ENCODE results near the gene EMILIN1. TPM values are rescaled to one million over a fixed set of nuclear protein-coding genes. Genes with fewer than 3 reads are reported as not detected.

The EMILIN1 gene
- total and polyA plus RNA-seq, 10 of the 15 experiments (the other 5 are each of a cell fraction or from before 2014, with no cell fraction given), result 0.01 to 2.3 (median 1.2) TPM; not detected in 2

GRCh38 chr2:27058210-27058609 is 20.2 kb upstream of the EMILIN1 start:
- Histone ChIP-seq H3K27ac (ENCODE audit: control insufficient read depth, insufficient read depth) (no peak overlapping the region), H3K36me3 (ENCODE audit: control insufficient read depth in 2 of 2, insufficient read depth in 2 of 2, low read length in 1 of 2) (peaks cover 3 to 24% of the 10 kb centered on the region in 2 experiments), H3K27me3 (replicated peaks in 1 of 2; ENCODE audit: control insufficient read depth in 2 of 2, insufficient read depth in 2 of 2, low read length in 1 of 2) (no peaks in the 10 kb centered on the region), H3K9ac (ENCODE audit: control insufficient read depth, insufficient read depth, low read length) (no peak overlapping the region), H3K4me1 (ENCODE audit: control insufficient read depth, insufficient read depth, low read length) (no peaks in the 10 kb centered on the region), H3K9me3 (replicated peaks; ENCODE audit: control insufficient read depth, insufficient read depth, low read length) (no peaks in the 10 kb centered on the region), H3K4me3 (no peak overlapping the region), H4K20me1 (ENCODE audit: control insufficient read depth, insufficient read depth) (no peaks in the 10 kb centered on the region), H3K79me2 (ENCODE audit: control insufficient read depth, insufficient read depth, low read length) (no peaks in the 10 kb centered on the region), H2AFZ (ENCODE audit: control insufficient read depth, low read depth, low read length) (no peak overlapping the region), H3K4me2 (ENCODE audit: control insufficient read depth, insufficient read depth) (no peak overlapping the region)
- SMC1A ChIA-PET (ENCODE audit: uncharacterized antibody, unreplicated experiment), result interaction anchor here (0.6 to 1.0 kb wide), 3 partner anchors 16 to 1168 kb away, joined by 3 read pairs; no protein-coding TSS in a partner anchor
- in situ Hi-C loops (cut with MboI), result no loop called here
- intact Hi-C loops (cut with micrococcal nuclease; ENCODE audit: unreplicated experiment), result no loop called here
- TF ChIP-seq POLR2AphosphoS5 (IDR thresholded peaks at IDR 0.05; ENCODE audit: low read length) (peak; percentile 26; the same call in 1 of the 2 replicates), FOS (IDR thresholded peaks at IDR 0.05; ENCODE audit: borderline replicate concordance, extremely low read depth, insufficient read length) (no peak), POLR2A (IDR thresholded peaks at IDR 0.05; ENCODE audit: low read depth, low read length) (peak; percentile 62)
- TF ChIP-seq, protein P1, sequence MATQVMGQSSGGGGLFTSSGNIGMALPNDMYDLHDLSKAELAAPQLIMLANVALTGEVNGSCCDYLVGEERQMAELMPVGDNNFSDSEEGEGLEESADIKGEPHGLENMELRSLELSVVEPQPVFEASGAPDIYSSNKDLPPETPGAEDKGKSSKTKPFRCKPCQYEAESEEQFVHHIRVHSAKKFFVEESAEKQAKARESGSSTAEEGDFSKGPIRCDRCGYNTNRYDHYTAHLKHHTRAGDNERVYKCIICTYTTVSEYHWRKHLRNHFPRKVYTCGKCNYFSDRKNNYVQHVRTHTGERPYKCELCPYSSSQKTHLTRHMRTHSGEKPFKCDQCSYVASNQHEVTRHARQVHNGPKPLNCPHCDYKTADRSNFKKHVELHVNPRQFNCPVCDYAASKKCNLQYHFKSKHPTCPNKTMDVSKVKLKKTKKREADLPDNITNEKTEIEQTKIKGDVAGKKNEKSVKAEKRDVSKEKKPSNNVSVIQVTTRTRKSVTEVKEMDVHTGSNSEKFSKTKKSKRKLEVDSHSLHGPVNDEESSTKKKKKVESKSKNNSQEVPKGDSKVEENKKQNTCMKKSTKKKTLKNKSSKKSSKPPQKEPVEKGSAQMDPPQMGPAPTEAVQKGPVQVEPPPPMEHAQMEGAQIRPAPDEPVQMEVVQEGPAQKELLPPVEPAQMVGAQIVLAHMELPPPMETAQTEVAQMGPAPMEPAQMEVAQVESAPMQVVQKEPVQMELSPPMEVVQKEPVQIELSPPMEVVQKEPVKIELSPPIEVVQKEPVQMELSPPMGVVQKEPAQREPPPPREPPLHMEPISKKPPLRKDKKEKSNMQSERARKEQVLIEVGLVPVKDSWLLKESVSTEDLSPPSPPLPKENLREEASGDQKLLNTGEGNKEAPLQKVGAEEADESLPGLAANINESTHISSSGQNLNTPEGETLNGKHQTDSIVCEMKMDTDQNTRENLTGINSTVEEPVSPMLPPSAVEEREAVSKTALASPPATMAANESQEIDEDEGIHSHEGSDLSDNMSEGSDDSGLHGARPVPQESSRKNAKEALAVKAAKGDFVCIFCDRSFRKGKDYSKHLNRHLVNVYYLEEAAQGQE (IDR thresholded peaks at IDR 0.05; ENCODE audit: low read depth, low read length), result no peak
- DNase-seq (ENCODE audit: low read depth, low spot score), result no peak
- FAIRE-seq, result no peak
- POLR2A ChIA-PET, result interaction anchor here (0.7 to 0.9 kb wide), 2 partner anchors 10 to 309 kb away, joined by 3 to 4 read pairs; no protein-coding TSS in a partner anchor
- 87% methylated on average over 10 of the region's 10 CpGs for WGBS (ENCODE audit: insufficient coverage, insufficient replicate concordance, low lambda C conversion rate, missing lambda C conversion rate)
- no TSS peak for BruUV-seq (replicated peaks)
- no peak for ATAC-seq
- RAD21 ChIA-PET (ENCODE audit: unreplicated experiment), result interaction anchor here (1.1 kb wide), 1 partner anchor 8 kb away, joined by 3 read pairs; no protein-coding TSS in a partner anchor
- CTCF ChIA-PET, result interaction anchor here (1.0 kb wide), 1 partner anchor 10 kb away, joined by 3 read pairs; no protein-coding TSS in a partner anchor

Measured in GM12878 (cell line).